Stimulated activated CD4-positive, alpha-beta T cell treated with anti-CD3 and anti-CD28 coated beads, Interleukin-15, amount 100 ng/mL, for 1 hour (primary cell): ENCODE measurements around the gene RCAN1.

Experiments used
- DNase-seq, 2 donors: peaks; one replicate each; pipeline ENCODE4 v3.0.0-alpha.2; 2020; ENCODE audit warnings: low read depth in 1 of 2, low spot score in 1 of 2

The RCAN1 gene

GRCh38 chr21:34544032-34544496 lies 70.8 kb downstream of the RCAN1 start:
- peak in 1 of 2 donors; percentile 10 for DNase-seq

GRCh38 chr21:34543017-34543416 lies 71.9 kb downstream of the RCAN1 start:
- DNase-seq: no peak

- DNase-seq: no peak
Measured at GRCh38 chr21:34540206-34540605, 74.7 kb downstream of the RCAN1 start.

GRCh38 chr21:34537838-34538237 lies 77.1 kb downstream of the RCAN1 start:
- DNase-seq: no peak

GRCh38 chr21:34536820-34537219 lies 78.1 kb downstream of the RCAN1 start:
- no peak for DNase-seq

- DNase-seq: no peak
Measured at GRCh38 chr21:34536311-34536710, 78.6 kb downstream of the RCAN1 start.

GRCh38 chr21:34535886-34536285 lies 79.0 kb downstream of the RCAN1 start:
- no peak for DNase-seq

- no peak for DNase-seq
Measured at GRCh38 chr21:34534522-34534921, 80.4 kb downstream of the RCAN1 start.

GRCh38 chr21:34533938-34534337 lies 81.0 kb downstream of the RCAN1 start:
- DNase-seq: no peak

GRCh38 chr21:34531399-34531798 lies 83.5 kb downstream of the RCAN1 start:
- DNase-seq: no peak

GRCh38 chr21:34530261-34530660 lies 84.7 kb downstream of the RCAN1 start:
- DNase-seq: no peak

- no peak for DNase-seq
Measured at GRCh38 chr21:34528131-34528561, 86.8 kb downstream of the RCAN1 start.

GRCh38 chr21:34526618-34527290 lies 88.2 kb downstream of the RCAN1 start:
- no peak for DNase-seq

- DNase-seq: no peak
Measured at GRCh38 chr21:34526241-34526617, 88.7 kb downstream of the RCAN1 start.

- DNase-seq: no peak
Measured at GRCh38 chr21:34524646-34525601, 90.0 kb downstream of the RCAN1 start.

- no peak for DNase-seq
Measured at GRCh38 chr21:34523019-34523555, 91.8 kb downstream of the RCAN1 start.

GRCh38 chr21:34522284-34522683 lies 92.6 kb downstream of the RCAN1 start:
- no peak for DNase-seq

GRCh38 chr21:34521561-34521960 lies 93.4 kb downstream of the RCAN1 start:
- no peak for DNase-seq

GRCh38 chr21:34520764-34521508 lies 94.0 kb downstream of the RCAN1 start:
- DNase-seq: no peak

GRCh38 chr21:34520281-34520680 lies 94.6 kb downstream of the RCAN1 start:
- no peak for DNase-seq

- no peak for DNase-seq
Measured at GRCh38 chr21:34519694-34520093, 95.2 kb downstream of the RCAN1 start.
